Osteocyte (in vitro differentiated cells): ENCODE results near the gene GLYR1. TPM values are rescaled to one million over a fixed set of nuclear protein-coding genes. Genes with fewer than 3 reads are reported as not detected.
A peak's percentile ranks its signal among the peaks of the same experiment; 100 is the strongest.

Experiments
- DNase-seq: peaks from one replicate; pipeline ENCODE4 v3.0.0; 2021; ENCODE audit warnings: mixed read lengths; ENCODE audit not compliant: unreplicated experiment; ENCODE audit errors: extremely low spot score
- H3K27ac Mint-ChIP-seq: one replicate; pipeline ENCODE4 v1.8.0; 2021; ENCODE audit warnings: mild to moderate bottlenecking, mixed read lengths; ENCODE audit not compliant: unreplicated experiment
- H3K27me3 Mint-ChIP-seq: one replicate; pipeline ENCODE4 v1.8.0; 2021; ENCODE audit warnings: mixed read lengths; ENCODE audit not compliant: unreplicated experiment
- H3K36me3 Mint-ChIP-seq: one replicate; pipeline ENCODE4 v1.8.0; 2021; ENCODE audit warnings: mixed read lengths; ENCODE audit not compliant: unreplicated experiment
- H3K4me1 Mint-ChIP-seq: one replicate; pipeline ENCODE4 v1.8.0; 2021; ENCODE audit warnings: mixed read lengths; ENCODE audit not compliant: unreplicated experiment
- H3K4me3 Mint-ChIP-seq: one replicate; pipeline ENCODE4 v1.8.0; 2021; ENCODE audit warnings: mild to moderate bottlenecking, moderate library complexity, mixed read lengths; ENCODE audit not compliant: unreplicated experiment
- H3K9me3 Mint-ChIP-seq: one replicate; pipeline ENCODE4 v1.8.0; 2021; ENCODE audit warnings: mixed read lengths; ENCODE audit not compliant: unreplicated experiment
- total RNA-seq: library from RNA; stranded (reverse); gene quantifications from 2 replicates; pipeline ENCODE4 v1.2.1, GENCODE V29; 2021
- TF ChIP-seq, protein P1 (sequence below): fragments of 200-600 bp; sonication (generic); IDR thresholded peaks from 2 replicates; pipeline ENCODE4 v1.5.0; 2021; ENCODE audit warnings: antibody characterized with exemption, mild to moderate bottlenecking, moderate library complexity

GLYR1 gene
- total RNA-seq, 1 donor from 2014 or later: 76.9 TPM

DNA sequence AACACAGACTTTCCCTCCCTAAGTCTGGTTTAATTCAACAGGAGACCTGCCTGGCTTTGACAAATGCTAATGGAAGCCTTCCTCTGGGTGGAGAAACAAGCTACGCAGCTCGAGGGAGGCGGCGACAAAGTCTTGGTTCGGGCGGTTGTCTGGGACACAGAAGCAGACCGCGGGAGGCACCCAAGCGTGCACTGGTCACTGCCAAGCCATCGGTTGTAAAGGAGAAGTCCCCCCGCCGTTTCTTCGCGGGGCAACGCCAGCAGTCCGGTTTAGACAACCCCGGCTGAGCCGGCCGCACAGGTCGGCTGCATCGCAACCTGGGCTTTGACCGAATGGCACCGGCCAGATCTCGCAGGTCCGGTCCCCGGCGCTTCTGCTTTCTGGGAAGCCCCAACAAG is 586 bp downstream of the GLYR1 start:
- DNase-seq: no peak
- H3K36me3 Mint-ChIP-seq: peaks cover 18% of the 10 kb centered on the region
- H3K9me3 Mint-ChIP-seq: no peaks in the 10 kb centered on the region
- peaks cover 47% of the 10 kb centered on the region for H3K4me1 Mint-ChIP-seq
- H3K27me3 Mint-ChIP-seq: no peaks in the 10 kb centered on the region
- TF ChIP-seq, protein P1, sequence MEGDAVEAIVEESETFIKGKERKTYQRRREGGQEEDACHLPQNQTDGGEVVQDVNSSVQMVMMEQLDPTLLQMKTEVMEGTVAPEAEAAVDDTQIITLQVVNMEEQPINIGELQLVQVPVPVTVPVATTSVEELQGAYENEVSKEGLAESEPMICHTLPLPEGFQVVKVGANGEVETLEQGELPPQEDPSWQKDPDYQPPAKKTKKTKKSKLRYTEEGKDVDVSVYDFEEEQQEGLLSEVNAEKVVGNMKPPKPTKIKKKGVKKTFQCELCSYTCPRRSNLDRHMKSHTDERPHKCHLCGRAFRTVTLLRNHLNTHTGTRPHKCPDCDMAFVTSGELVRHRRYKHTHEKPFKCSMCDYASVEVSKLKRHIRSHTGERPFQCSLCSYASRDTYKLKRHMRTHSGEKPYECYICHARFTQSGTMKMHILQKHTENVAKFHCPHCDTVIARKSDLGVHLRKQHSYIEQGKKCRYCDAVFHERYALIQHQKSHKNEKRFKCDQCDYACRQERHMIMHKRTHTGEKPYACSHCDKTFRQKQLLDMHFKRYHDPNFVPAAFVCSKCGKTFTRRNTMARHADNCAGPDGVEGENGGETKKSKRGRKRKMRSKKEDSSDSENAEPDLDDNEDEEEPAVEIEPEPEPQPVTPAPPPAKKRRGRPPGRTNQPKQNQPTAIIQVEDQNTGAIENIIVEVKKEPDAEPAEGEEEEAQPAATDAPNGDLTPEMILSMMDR: no peak
- peak overlapping the region; percentile 85 for H3K27ac Mint-ChIP-seq
- peak overlapping the region; percentile 86 for H3K4me3 Mint-ChIP-seq

DNA sequence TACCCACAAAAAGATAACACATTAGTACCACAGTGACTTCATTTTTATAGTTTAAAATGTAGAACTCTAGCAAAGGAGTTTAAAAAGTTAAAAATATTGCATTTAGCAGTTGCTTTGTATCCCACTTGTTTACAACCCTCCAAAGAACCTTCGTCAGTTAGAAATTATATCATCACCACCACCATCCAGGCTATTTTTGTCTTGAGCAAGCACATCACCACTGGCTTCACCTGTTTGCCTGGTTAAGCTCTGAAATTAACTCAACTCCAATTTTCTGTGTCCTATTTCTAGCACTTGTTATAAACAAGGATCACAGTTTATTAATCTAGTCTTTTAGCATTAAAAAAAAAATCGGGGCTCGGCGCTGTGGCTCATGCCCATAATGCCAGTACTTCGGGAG is 6.1 kb downstream of the GLYR1 start:
- H3K36me3 Mint-ChIP-seq: peaks cover 45% of the 10 kb centered on the region

DNA sequence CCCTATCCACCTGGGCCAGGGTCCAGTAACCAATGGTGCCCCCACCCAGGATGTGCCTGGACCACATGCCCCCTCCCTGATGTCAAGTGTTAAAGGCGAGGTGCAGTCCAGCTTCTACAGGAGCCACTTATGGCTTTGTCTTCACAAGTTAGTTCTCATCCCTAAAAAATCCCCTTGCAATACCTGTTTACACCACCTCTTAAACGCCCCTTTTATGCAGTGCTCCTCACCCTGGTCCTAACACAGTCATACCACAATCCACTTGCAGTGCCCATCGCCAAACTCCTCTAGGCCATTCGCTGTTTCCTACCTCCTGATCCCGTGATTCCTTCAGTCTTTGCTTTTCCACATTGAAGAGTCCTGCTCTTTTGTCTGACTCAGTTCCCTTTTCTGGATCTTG is 7.1 kb downstream of the GLYR1 start:
- no peak for DNase-seq
- Mint-ChIP-seq H3K27ac (no peak overlapping the region), H3K36me3 (peaks cover 41% of the 10 kb centered on the region), H3K9me3 (no peaks in the 10 kb centered on the region), H3K4me1 (no peaks in the 10 kb centered on the region), H3K27me3 (no peaks in the 10 kb centered on the region), H3K4me3 (no peak overlapping the region)
- TF ChIP-seq, protein P1: no peak

More for the DNA sequence above, 6.1 kb downstream of the GLYR1 start:
- Mint-ChIP-seq H3K4me1 (peaks cover 7% of the 10 kb centered on the region), H3K4me3 (no peak overlapping the region), H3K9me3 (no peaks in the 10 kb centered on the region), H3K27ac (no peak overlapping the region), H3K27me3 (no peaks in the 10 kb centered on the region)
- no peak for DNase-seq
- TF ChIP-seq, protein P1: no peak

DNA sequence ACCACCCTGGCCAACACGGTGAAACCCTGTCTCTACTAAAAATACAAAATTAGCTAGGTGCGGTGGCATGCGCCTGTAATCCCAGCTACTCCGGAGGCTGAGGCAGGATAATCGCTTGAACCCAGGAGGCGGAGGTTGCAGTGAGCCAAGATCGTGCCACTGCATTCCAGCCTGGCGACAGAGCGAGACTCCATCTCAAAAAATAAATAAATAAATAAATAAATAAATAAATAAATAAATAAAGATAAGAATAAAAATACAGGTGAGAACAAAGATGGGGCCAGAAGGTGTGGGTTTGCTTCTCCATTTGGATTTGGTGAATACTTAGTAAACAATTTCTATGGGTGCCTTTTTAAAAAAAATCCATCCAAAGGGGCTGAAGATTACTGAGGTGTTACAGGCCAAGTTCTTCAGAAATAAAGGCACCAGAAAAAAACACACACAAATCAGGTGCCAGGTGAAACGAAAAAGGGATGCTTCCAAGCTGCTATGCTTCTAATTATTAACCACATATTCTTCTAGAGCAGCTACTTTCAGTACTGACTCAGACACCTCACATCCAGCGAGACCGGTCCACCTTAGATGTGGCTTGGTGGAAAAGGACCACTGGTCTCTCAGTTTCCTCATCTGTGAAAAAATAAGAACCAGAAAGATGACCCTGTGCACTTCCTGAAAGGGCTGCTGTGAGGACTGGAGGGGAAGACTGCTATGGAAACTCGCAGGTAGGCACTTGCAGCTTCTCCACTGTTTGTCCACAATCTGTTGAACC is 9.2 kb downstream of the GLYR1 start:
- TF ChIP-seq, protein P1: no peak
- Mint-ChIP-seq H3K36me3 (peaks cover 28% of the 10 kb centered on the region), H3K4me1 (no peaks in the 10 kb centered on the region), H3K9me3 (no peaks in the 10 kb centered on the region), H3K4me3 (no peak overlapping the region), H3K27me3 (no peaks in the 10 kb centered on the region), H3K27ac (no peak overlapping the region)
- DNase-seq: no peak

DNA sequence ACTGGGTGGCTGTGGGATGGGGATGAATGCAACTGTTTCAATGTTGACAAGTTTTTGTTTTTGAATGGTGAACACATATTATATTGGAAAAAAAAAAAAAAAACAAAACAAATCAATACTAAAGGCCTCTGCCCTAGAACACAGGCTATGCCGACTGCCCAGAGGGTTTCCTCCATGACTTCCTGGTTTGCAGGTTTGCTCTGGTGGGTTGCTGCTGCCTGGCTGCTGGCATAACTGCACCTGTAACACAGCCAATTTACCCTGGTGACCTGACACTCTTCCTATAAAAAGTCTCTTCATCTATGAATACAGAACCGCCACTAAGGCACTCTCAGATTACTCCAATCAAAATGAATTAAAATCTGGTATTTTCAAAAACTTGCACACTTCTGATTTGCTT is 10.4 kb downstream of the GLYR1 start:
- Mint-ChIP-seq H3K27me3 (no peaks in the 10 kb centered on the region), H3K4me1 (no peaks in the 10 kb centered on the region), H3K27ac (no peak overlapping the region), H3K36me3 (peaks cover 39% of the 10 kb centered on the region), H3K9me3 (no peaks in the 10 kb centered on the region), H3K4me3 (no peak overlapping the region)
- TF ChIP-seq, protein P1: no peak
- DNase-seq: no peak
